GM10248 (cell line): Measurements from ENCODE around the gene ZBTB4.

Source experiments
- CTCF ChIA-PET: fragments of 300-600 bp; sonication (Branson Sonifier 250); formaldehyde crosslinking; extraction: SDS; loops from one replicate; lab custom pipeline; 2021; ENCODE audit warnings: antibody characterized with exemption; lab: Yijun Ruan, JAX
- POLR2A ChIA-PET: fragments of 350-650 bp; sonication (Branson Sonifier 250); formaldehyde crosslinking; extraction: SDS; loops from one replicate; lab custom pipeline; 2020; ENCODE audit warnings: antibody characterized with exemption; lab: Yijun Ruan, JAX
- DNase-seq: peaks from one replicate; pipeline ENCODE4 v3.0.0; 2012; ENCODE audit errors: extremely low spot score
- TF ChIP-seq, protein P1 (sequence below): IDR thresholded peaks from 2 replicates; pipeline ENCODE4 v1.5.1; 2012; ENCODE audit warnings: mild to moderate bottlenecking, low read depth; ENCODE audit errors: extremely low read depth, missing control alignments, control extremely low read depth

The ZBTB4 gene

GRCh38 chr17:7435676-7436555, 43.5 kb downstream of the ZBTB4 start:
- ChIA-PET POLR2A (interaction anchor here (0.5 to 1.8 kb wide), 4 partner anchors 32 to 110 kb away, joined by 3 to 12 read pairs (median 6); partner anchors contain the start of genes POLR2A and TMEM256), CTCF (interaction anchor here (0.8 to 5.3 kb wide), 19 partner anchors 10 to 251 kb away, joined by 3 to 43 read pairs (median 4); partner anchors contain the start of genes CHRNB1, POLR2A, SENP3 and SPEM2)
- DNase-seq, result peak; percentile 54
- TF ChIP-seq, protein P1, sequence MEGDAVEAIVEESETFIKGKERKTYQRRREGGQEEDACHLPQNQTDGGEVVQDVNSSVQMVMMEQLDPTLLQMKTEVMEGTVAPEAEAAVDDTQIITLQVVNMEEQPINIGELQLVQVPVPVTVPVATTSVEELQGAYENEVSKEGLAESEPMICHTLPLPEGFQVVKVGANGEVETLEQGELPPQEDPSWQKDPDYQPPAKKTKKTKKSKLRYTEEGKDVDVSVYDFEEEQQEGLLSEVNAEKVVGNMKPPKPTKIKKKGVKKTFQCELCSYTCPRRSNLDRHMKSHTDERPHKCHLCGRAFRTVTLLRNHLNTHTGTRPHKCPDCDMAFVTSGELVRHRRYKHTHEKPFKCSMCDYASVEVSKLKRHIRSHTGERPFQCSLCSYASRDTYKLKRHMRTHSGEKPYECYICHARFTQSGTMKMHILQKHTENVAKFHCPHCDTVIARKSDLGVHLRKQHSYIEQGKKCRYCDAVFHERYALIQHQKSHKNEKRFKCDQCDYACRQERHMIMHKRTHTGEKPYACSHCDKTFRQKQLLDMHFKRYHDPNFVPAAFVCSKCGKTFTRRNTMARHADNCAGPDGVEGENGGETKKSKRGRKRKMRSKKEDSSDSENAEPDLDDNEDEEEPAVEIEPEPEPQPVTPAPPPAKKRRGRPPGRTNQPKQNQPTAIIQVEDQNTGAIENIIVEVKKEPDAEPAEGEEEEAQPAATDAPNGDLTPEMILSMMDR, result peak; percentile 17

- TF ChIP-seq, protein P1, result no peak
- ChIA-PET POLR2A (interaction anchor here (0.5 to 0.6 kb wide), 2 partner anchors 9 to 41 kb away, joined by 3 read pairs; no protein-coding TSS in a partner anchor), CTCF (interaction anchor here (0.8 to 1.5 kb wide), 4 partner anchors 12 to 151 kb away, joined by 3 to 5 read pairs (median 3); partner anchors contain the start of genes SENP3, SLC2A4 and SPEM1)
- DNase-seq, result no peak
Measured at GRCh38 chr17:7432296-7432695, 47.1 kb downstream of the ZBTB4 start.

DNA sequence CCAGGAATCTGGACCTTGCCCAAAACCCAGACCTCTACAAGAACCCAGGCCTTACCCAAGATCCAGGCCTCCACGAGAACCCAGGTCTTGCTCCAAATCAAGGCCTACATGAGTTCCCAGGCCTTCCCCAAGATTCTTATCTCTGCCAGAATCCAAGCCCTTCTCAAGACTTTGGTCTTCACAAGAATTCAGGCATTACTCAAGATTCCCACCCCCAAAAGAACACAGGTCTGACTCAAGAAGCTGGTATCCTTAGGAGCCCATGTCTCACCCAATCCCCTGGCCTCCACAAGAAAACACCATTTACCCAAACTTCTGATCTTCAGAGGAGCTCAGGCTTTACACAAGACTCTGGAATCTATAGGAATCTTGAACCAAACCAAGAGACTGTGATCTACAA, 48.2 kb downstream of the ZBTB4 start:
- TF ChIP-seq, protein P1, result no peak
- ChIA-PET POLR2A (no interaction called here), CTCF (interaction anchor here (1.5 kb wide), 1 partner anchor 13 kb away, joined by 5 read pairs; no protein-coding TSS in a partner anchor)

DNA sequence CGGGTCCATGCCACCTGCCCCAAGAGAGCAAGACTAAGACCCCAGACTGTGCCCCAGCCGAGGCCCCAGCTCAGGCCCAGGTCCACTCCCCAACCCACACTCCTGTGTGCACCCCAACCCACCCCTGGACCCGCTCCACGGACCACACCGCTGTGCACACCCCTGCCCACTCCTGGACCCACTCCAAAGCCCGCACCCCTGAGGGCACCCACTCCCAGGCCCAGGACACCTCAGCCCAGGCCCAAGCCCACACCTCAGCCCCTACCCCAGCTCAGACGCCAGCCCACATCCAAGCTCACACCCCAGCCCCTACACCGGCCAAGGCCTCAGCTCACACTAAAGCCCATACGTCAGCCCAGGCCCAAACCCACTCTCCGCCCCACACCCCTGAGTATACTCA, 49.7 kb downstream of the ZBTB4 start:
- TF ChIP-seq, protein P1, result no peak
- ChIA-PET CTCF (no interaction called here), POLR2A (no interaction called here)
- no peak for DNase-seq

More for the DNA sequence above, 48.2 kb downstream of the ZBTB4 start:
- no peak for DNase-seq

- TF ChIP-seq, protein P1, result no peak
- no peak for DNase-seq
- CTCF ChIA-PET, result interaction anchor here (0.8 to 1.0 kb wide), 2 partner anchors 73 to 132 kb away, joined by 3 read pairs; no protein-coding TSS in a partner anchor
- POLR2A ChIA-PET, result no interaction called here
Measured at GRCh38 chr17:7428557-7428956, 50.9 kb downstream of the ZBTB4 start, which contains the start of gene SPEM3. SPEM3 (plus strand) TSS chr17:7428857; CDS start chr17:7428903, 46 bp downstream.

DNA sequence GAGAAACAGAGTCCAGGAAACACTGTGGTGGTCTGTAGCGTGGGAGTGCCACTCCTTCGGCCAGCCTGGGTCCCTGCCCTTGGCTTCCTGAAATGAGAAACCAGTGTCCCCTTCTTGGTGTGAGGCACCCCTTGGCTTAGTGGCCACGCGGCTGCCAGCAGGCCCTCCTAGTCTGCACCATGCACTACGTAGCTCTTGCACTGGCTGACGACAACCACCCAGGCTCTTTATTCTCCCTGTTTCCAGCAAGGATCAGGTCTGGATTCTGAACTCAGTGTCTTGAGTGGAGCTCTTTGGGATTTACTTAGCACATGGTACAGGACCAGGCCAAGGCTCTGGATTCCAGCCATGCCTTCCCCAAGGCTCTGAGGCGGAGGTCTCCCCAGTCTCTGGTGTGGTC, 51.9 kb downstream of the ZBTB4 start:
- ChIA-PET CTCF (interaction anchor here (0.6 to 4.1 kb wide), 4 partner anchors 9 to 72 kb away, joined by 3 to 19 read pairs (median 3); partner anchors contain the start of genes TMEM102 and TMEM95), POLR2A (no interaction called here)
- DNase-seq, result no peak
- TF ChIP-seq, protein P1, result no peak
